ENCODE results near the gene PDP2.

- TF ChIP-seq RARB (CRISPR knock-in tag; IDR thresholded peaks at IDR 0.05) (no peak), CREB5 (CRISPR knock-in tag; IDR thresholded peaks at IDR 0.05; ENCODE audit: low read depth) (no peak), PPARA (CRISPR knock-in tag; IDR thresholded peaks at IDR 0.05; ENCODE audit: borderline replicate concordance) (no peak), TSHZ2 (CRISPR knock-in tag; IDR thresholded peaks at IDR 0.05) (no peak), POU6F1 (CRISPR knock-in tag; IDR thresholded peaks at IDR 0.05; ENCODE audit: borderline replicate concordance, low read depth) (no peak), SNAI2 (CRISPR knock-in tag; IDR thresholded peaks at IDR 0.05) (no peak), ZFP30 (CRISPR knock-in tag; IDR thresholded peaks at IDR 0.05) (no peak), ESRRG (CRISPR knock-in tag; IDR thresholded peaks at IDR 0.05) (no peak), ARNTL (CRISPR knock-in tag; IDR thresholded peaks at IDR 0.05; ENCODE audit: borderline replicate concordance, low read depth) (no peak), PATZ1 (CRISPR knock-in tag; IDR thresholded peaks at IDR 0.05; ENCODE audit: borderline replicate concordance) (no peak), ZNF565 (CRISPR knock-in tag; conservative IDR thresholded peaks at IDR 0.05; ENCODE audit: low read depth) (no peak), CSDC2 (CRISPR knock-in tag; IDR thresholded peaks at IDR 0.05) (no peak)
These were observed 9.3 kb downstream of the PDP2 start for GRCh38 chr16:66889622-66890021.

All from SK-N-SH treated with all-trans-retinoic acid at 6 μM for 48 hours (cell line).